ENCODE measurements around the gene BZW2.
"Not testable (repeated sequence)": the region's sequence is repeated elsewhere in the genome, so short reads cannot be mapped to it uniquely, and the experiment has no call there.

Gene BZW2

GRCh38 chr7:16646472-16647072 lies 591 bp downstream of the BZW2 start:
- DNase-seq (ENCODE audit: low read depth): no peak

- DNase-seq (ENCODE audit: low read depth): no peak
These were observed 1.5 kb downstream of the BZW2 start for GRCh38 chr7:16647435-16647960.

- no peak for DNase-seq (ENCODE audit: low read depth)
These were observed 2.6 kb downstream of the BZW2 start for GRCh38 chr7:16648551-16648950.

GRCh38 chr7:16649196-16649595 lies 3.2 kb downstream of the BZW2 start:
- DNase-seq (ENCODE audit: low read depth): no peak

GRCh38 chr7:16650266-16650665 lies 4.3 kb downstream of the BZW2 start:
- no peak for DNase-seq (ENCODE audit: low read depth)

GRCh38 chr7:16651396-16652239 lies 5.6 kb downstream of the BZW2 start:
- no peak for DNase-seq (ENCODE audit: low read depth)

GRCh38 chr7:16652240-16652583 lies 6.2 kb downstream of the BZW2 start:
- no peak for DNase-seq (ENCODE audit: low read depth)

GRCh38 chr7:16652888-16653287 lies 6.9 kb downstream of the BZW2 start:
- no peak for DNase-seq (ENCODE audit: low read depth)

- no peak for DNase-seq (ENCODE audit: low read depth)
These were observed 9.4 kb downstream of the BZW2 start for GRCh38 chr7:16655394-16655793.

- DNase-seq (ENCODE audit: low read depth): no peak
These were observed 10.2 kb downstream of the BZW2 start for GRCh38 chr7:16656141-16656540.

- no peak for DNase-seq (ENCODE audit: low read depth)
These were observed 11.8 kb downstream of the BZW2 start for GRCh38 chr7:16657656-16658279.

- DNase-seq (ENCODE audit: low read depth): not testable (repeated sequence)
These were observed 14.0 kb downstream of the BZW2 start for GRCh38 chr7:16659854-16660497.

- DNase-seq (ENCODE audit: low read depth): no peak
These were observed 14.9 kb downstream of the BZW2 start for GRCh38 chr7:16660702-16661464.

GRCh38 chr7:16661924-16662323 lies 15.9 kb downstream of the BZW2 start:
- DNase-seq (ENCODE audit: low read depth): no peak

GRCh38 chr7:16667355-16667754 lies 21.4 kb downstream of the BZW2 start:
- no peak for DNase-seq (ENCODE audit: low read depth)

GRCh38 chr7:16668049-16668858 lies 22.3 kb downstream of the BZW2 start:
- DNase-seq (ENCODE audit: low read depth): no peak

- no peak for DNase-seq (ENCODE audit: low read depth)
These were observed 23.0 kb downstream of the BZW2 start for GRCh38 chr7:16668978-16669377.

GRCh38 chr7:16669581-16669980 lies 23.6 kb downstream of the BZW2 start:
- DNase-seq (ENCODE audit: low read depth): no peak

GRCh38 chr7:16670021-16670420 lies 24.0 kb downstream of the BZW2 start:
- DNase-seq (ENCODE audit: low read depth): no peak

GRCh38 chr7:16670731-16671344 lies 24.9 kb downstream of the BZW2 start:
- no peak for DNase-seq (ENCODE audit: low read depth)

GRCh38 chr7:16671811-16672210 lies 25.8 kb downstream of the BZW2 start:
- DNase-seq (ENCODE audit: low read depth): no peak
